HG02884 (cell line): ENCODE results near the gene PRR33.

Experiments
- ATAC-seq: cut with Tn5 transposase; IDR thresholded peaks from one replicate; pipeline ENCODE4 v1.9.1; 2021; ENCODE audit warnings: mild to moderate bottlenecking, moderate library complexity; ENCODE audit not compliant: unreplicated experiment

PRR33 gene

GRCh38 chr11:1839204-1839923 is 52.3 kb downstream of the PRR33 start:
- ATAC-seq, result no peak

GRCh38 chr11:1838426-1839144 is 53.1 kb downstream of the PRR33 start, which contains the start of gene TNNI2:
Gene TNNI2, plus strand, starts transcription at chr11:1838981. Its CDS starts 716 bp downstream, at chr11:1839697.
- no peak for ATAC-seq
